Skin of body (tissue), 2 donors: ENCODE measurements around the gene CSPG4. TPM values are rescaled to one million over a fixed set of nuclear protein-coding genes. Genes with fewer than 3 reads are reported as not detected.
"Not testable (repeated sequence)": the region's sequence is repeated elsewhere in the genome, so short reads cannot be mapped to it uniquely, and the experiment has no call there.

Source experiments
- DNase-seq: peaks from one replicate; lab custom pipeline; 2025; lab: John Stamatoyannopoulos, UW
- total RNA-seq: library from RNA; depleted of rRNA; stranded (reverse); fragments of >200 nt; gene quantifications from one replicate; pipeline ENCODE4 v1.2.3, GENCODE V29; 2014

The CSPG4 gene
- total RNA-seq, 1 donor from 2014 or later, result 42.2 TPM

- DNase-seq, result no peak
Measured at GRCh38 chr15:75725006-75725718, 12.5 kb upstream of the CSPG4 start.

GRCh38 chr15:75723847-75724660, 11.4 kb upstream of the CSPG4 start:
- DNase-seq, result peak; percentile 96

GRCh38 chr15:75723171-75723846, 10.7 kb upstream of the CSPG4 start:
- DNase-seq, result no peak

GRCh38 chr15:75721923-75722870, 9.5 kb upstream of the CSPG4 start:
- no peak for DNase-seq

- DNase-seq, result no peak
Measured at GRCh38 chr15:75721480-75721922, 8.9 kb upstream of the CSPG4 start.

DNA sequence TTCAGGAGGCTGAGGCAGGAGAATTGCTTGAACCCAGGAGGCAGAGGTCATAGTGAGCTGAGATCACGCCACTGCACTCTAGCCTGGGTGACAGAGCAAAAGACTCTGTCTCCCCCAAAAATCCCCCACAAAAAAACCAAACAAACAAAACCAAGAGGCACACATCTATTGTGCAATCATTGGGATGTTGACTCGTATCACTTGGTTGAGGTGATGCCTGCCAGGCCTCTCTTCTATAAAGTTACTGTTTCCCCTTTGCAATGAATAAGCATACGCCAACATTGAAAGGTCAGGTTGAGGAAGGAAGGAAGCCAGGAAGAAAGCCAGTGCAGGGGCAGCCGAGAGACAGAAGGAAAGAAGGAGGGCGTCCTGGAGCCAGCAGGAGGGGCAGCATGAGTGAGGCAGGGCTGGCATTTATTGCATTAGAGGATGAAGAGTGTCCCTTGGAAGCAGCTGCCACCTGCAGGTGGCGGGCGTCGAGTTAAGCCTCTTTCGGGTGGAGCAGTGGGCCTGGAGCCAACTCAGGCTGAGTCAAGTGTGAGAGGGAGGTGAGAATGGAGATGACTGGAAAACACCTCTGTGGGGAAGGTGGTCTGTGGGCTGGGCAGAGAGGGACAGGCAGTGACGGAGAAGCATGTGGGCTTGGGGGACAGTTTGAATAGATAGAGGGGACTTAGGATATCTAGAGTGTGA, 8.3 kb upstream of the CSPG4 start:
- DNase-seq, result no peak

DNA sequence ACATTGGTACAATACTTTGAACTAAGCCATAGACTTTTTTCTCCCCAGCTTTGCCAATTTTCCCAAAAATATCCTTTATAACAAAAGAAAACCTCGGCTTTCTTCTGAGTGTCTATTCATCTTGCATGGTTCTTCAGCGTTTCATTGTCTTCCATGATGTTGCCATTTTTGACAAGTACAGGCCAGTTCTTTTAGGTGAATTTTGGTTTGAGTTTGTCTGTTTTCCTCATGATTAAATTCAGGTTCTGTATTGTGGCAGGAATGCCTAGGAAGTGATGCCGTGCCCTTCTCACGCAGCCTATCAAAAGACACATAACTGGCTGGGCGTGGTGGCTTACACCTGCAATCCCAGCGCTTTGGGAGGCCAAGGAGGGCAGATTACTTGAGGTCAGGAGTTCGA, 7.6 kb upstream of the CSPG4 start:
- no peak for DNase-seq

DNA sequence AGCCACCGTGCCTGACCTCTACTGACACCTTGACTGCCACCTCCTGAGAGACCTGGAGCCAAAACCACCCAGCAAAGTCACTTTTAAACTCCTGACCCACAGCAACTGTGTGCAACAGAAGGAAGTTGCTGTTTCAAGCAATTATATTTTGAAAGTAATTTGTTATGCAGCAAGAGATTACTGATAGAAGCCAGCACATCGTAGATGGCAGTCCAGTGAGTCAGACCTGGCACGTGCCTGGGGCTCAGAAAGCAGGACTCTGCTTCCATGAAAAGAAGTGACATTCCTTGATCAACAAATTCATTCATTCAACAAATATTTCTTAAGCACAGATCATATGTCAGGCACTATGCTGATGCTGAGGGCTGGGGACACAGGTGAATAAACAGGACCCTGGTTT, 5.7 kb upstream of the CSPG4 start:
- no peak for DNase-seq

GRCh38 chr15:75717001-75717400, 4.4 kb upstream of the CSPG4 start:
- not testable (repeated sequence) for DNase-seq

- not testable (repeated sequence) for DNase-seq
Measured at GRCh38 chr15:75716249-75716950, 3.8 kb upstream of the CSPG4 start.

DNA sequence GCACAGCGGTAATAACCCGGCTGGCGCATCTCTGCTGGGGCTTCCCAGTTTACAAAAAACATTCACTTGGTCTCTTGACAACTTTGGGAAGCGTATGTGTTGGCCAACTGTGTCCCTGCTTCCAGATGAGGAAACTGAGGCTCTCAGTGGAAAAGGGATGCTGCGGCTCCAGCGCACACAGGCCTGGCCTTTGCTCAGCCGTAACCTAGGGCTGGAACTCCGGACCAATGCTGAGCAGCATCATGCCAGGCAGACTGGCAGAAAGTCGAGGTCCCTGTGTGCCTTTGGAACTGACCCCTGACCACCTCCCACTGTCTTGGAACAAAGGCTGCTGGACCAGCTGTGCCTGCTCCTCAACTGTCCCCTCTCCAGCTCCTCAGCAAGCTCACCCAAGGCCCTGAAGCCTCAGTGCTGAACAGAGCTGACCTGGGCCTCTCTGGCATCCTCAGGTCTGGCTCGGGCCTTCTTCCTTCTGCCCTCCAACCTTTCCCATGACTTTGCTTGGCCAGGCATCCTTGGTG, 2.7 kb upstream of the CSPG4 start:
- DNase-seq, result not testable (repeated sequence)

GRCh38 chr15:75714195-75714594, 1.5 kb upstream of the CSPG4 start:
- DNase-seq, result no peak

- peak; percentile 31 for DNase-seq
Measured at GRCh38 chr15:75713338-75713895, 769 bp upstream of the CSPG4 start.

- DNase-seq, result not testable (repeated sequence)
Measured at GRCh38 chr15:75711495-75711894, 1.2 kb downstream of the CSPG4 start.

DNA sequence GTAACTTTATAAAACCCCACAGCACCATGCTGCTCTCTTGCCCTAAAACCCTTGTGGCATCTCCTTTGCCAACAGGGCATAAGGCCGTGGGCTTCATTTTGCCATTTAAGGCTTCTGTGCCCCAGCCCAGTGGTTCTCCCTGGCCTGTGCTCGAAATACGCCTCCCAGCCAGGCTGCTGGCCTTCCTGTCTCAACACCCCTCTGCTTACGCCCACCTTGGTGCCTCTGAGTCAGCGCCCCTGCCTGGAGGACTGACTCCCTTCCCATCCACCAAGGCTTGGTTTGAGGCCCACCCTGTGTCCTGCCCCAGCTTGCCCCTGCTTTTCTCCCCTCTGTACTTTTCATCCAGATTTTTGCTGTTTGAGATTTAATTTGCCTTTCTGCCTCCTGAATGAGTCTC, 1.8 kb downstream of the CSPG4 start:
- DNase-seq, result not testable (repeated sequence)

DNA sequence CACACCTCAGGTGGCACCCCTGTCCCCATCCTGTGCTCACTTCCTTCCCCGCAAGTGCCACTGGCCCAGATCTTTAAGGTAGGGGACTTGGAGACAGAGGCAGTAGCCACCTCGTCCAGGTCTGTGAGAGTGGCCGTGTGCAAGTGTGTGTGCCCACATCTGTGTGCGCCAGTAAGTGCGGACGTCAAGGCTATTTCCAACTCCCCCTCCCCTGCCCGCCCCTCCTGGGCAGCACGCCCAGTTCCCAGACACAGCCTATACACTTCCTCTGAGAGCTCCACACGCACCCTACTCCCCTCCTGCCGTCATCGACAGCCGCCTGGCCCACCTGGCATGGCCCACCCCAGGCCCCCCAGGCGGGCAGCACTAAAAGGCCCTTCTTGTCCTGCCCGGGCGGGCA, 3.2 kb downstream of the CSPG4 start:
- peak; percentile 62 for DNase-seq

GRCh38 chr15:75706682-75706954, 6.0 kb downstream of the CSPG4 start:
- DNase-seq, result no peak

DNA sequence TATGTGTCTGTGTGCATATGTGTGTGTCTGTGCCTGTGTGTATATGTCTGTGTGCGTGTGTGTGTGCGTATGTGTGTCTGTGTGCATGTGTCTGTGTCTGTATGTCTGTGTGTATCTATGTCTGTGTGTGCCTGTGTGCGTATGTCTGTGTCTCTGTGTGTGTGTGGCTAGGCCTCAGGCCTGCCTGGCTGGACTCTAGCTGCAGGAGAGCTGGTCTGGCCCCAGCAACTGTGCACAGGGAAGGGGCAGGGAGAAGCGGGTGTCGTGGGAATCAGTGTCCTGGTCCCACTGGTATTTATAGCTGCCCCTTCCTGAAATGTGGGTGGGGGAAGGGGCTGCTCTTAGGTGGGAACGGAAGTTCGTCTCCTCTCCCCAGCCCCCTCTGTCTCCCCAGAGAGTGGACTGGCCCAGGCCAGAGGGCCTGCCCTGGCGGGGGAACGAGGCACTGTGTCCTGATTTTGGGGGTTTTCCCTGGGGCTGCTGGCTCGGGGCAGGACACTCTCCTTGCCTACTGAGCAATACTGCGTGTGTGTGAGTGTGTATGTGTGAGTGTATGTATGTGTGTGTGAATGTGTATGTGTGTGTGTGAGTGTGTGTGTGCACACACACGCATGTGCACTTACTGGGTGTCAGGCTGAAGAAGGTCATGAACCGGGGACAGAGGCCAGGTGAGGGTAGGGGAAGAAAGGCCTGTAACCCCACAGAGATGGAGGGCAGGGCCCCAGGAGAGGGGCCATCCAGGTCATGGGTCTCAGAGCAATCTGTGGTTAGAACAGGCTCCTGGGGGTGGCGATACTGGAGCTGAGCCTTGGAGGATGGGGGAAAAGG, 6.6 kb downstream of the CSPG4 start:
- DNase-seq, result no peak

DNA sequence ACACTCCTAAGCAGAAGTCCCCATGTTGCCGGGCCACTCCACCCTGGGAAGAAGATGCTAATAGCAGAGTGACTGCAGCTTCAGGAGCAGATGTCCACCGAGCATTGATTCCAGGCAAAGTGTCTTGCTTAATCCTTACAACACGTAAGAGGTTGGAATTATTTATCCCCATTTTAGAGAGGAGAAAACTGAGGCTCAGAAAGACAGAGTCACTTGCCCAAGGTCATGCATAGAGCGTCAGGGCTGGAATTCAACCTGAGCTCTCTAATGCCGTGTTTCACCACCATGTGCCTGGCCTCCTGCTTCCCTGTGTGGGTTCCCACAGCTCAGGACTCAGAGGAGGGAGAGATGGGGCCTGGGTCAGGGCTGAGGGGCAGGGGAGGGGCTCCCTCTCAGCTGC, 7.3 kb downstream of the CSPG4 start:
- DNase-seq, result not testable (repeated sequence)
